GM19452 (cell line): ENCODE measurements around the gene C2orf69.
"Not testable (repeated sequence)": the region's sequence is repeated elsewhere in the genome, so short reads cannot be mapped to it uniquely, and the experiment has no call there.

Source experiments
- ATAC-seq: cut with Tn5 transposase; IDR thresholded peaks from one replicate; pipeline ENCODE4 v1.9.1; 2021; ENCODE audit not compliant: unreplicated experiment

The C2orf69 gene

DNA sequence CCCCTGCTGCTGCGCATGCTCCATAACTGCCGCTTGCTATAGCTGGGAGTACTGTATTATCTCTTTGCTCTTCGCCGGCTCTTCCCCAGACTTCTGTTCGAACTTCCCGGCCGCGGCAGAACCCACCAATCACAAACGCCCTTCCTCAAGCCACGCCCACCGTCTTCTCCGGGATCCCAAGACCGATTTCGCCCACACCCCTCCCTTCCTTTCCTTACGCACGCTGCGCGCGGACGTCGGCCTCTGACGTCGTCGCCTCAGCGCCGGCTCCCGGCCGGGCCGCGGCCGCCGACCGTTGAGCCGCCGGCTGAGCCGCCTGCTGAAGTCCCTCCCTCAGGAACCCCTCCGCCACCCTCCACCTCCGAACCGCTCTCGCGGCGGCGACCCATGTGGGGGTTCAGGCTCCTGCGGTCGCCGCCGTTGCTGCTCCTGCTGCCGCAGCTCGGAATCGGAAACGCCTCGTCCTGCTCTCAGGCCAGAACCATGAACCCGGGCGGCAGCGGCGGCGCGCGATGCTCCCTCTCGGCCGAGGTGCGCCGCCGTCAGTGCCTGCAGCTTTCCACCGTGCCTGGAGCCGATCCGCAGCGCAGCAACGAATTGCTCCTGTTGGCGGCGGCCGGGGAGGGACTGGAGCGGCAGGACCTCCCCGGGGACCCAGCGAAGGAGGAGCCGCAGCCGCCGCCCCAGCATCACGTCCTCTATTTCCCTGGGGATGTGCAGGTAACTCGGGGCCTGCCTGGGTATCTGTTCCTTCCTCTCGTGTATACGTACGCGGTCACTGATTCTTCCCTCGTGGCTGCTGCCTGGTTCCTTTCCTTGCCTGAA lies at the start of gene C2orf69:
TSS of gene C2orf69 (plus strand) at position 242 of the 825 bp plus-strand sequence. CDS start at position 388, 146 bp downstream.
- ATAC-seq: peak; percentile 90

DNA sequence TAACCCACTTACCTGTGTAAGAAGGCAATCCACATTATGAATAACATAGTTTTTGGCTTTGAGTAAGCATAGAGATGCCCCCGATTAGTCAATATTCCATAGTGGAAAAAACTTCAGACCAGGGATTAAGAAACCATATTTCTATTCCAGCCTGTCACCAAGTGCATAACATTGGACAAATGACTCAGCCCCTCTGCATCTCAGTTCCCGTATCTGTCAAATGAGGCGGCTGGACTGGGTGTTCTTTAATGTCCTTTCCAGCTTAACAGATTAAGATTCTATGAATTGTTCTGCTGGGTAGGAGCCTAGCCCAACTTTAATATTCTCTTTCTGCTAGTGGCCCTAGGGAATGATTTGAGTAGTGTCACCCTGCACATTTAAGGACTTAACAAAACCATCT lies 48.3 kb upstream of the C2orf69 start:
- ATAC-seq: no peak

- ATAC-seq: no peak
These were observed 45.2 kb upstream of the C2orf69 start for GRCh38 chr2:199865905-199866304.

DNA sequence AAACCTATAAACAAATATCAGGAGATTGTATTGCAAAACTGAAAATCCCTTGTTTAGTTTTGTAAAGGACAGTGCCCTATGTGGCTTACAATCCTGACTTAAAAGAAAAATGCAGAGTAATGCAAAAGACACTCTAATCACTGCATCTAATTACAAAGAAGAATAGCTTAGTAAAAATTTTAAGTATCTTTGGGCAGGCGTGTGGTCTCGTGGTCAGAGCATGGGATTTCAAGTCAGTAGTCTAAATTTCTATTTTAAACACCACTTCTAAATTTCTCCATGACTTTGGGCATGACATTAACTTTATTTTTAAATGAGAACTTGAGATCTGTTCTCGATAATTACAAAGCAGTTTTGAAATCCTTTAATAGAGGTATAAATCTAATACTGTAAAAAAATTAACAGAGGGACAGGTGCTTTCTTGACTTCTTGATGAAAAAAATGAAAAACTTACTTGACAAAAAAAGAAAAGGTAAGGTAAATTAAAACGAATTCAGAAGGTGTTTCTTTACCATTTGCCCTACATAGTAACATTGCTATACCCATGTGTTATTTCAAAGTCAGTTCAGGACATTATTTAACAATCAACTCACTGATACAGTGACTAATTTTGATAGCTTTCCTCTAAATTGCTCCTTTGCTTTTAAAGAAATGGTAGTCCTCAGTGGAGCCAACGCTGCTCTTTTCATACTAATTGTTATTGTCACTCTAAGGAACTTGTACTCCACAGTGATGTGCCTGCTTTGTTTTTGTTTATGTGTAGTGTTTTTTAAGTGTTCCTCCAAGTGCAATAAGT lies 42.5 kb upstream of the C2orf69 start:
- ATAC-seq: no peak

DNA sequence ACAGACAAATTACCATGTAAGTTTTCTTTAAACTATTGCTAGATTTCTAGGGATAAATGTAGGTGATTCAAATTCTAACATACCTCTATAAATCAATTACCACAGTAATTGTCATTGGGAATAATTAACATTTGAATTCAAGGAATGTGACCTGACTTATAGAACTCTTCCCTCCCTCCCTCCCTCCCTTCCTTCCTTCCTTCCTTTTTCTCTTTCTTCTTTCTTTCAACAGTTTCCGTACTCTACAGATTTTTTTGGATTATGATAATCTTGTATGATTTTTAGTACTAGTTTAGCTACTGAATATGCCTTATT lies 41.9 kb upstream of the C2orf69 start:
- no peak for ATAC-seq

DNA sequence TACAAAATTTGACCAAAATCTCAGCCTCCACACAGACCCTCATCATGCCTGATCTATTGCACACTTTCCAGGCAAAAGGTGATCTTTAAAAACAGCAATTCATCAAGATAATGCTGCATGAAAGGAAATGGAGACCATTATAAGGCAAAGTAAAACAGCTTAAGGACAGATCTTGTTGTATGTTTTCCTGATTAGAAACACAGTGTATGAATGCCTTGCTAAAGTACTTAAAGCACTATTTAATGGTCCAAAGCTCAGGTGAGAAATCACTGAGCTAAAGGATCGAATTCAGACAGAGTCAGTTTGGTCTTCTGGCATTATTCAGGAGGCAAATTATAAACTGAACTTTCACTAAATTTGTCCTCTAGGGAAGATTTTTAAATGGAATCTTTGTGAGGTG lies 41.4 kb upstream of the C2orf69 start:
- no peak for ATAC-seq

DNA sequence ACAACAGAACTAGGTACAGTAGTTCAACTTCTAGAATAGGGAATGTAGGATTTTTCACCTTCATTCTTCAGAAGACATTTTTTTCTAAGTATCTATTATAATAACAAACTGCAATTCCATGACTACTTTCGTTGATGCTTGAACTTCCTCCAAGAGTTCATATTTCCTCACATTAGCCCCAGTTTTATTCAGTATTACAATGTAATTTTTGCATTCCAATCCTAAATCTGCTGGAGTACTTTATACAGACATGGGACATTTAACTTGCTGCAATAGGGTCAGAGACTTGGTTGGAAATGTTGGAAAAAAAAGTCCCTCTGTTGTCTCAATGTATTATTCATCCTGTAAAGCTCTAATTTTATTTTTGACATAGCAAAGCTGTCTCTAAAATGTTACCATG lies 40.5 kb upstream of the C2orf69 start:
- ATAC-seq: no peak

DNA sequence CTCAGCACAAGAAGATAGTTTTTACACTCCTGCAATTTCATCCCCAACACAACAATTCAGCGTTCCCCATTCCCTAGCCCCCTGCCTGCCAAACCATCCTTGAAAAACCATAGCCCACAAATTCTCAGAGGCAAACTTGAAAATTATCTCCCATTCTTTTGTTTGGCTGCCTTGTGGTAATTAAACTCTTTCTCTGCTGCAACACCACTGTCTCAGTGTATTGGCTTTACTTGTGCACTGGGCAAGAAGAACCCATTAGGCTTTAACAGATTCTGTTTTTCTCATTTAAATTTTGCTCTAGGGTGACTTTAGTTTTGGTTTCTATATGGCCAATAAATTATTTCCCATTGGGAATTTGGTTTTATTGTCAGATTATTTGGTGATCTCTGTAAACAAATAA lies 36.9 kb upstream of the C2orf69 start:
- ATAC-seq: no peak

DNA sequence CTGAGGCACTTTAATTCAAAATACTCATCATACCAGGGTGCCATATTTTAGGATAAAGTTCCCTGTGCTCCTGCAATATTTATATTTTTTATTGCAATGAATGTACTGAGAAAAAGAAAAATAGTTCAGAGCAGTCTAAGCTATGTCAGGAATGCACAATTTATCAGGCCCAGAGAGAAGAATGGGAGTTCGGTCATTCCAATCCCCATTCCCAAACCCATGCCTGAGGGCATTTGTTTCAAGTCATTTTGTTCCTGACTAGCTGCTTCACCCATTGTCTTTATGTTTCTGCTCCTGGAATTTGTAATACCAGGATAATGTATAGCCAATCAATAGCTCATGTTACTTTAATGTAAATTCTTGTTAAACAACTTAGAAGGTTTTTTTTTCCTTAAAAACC lies 35.7 kb upstream of the C2orf69 start:
- no peak for ATAC-seq

DNA sequence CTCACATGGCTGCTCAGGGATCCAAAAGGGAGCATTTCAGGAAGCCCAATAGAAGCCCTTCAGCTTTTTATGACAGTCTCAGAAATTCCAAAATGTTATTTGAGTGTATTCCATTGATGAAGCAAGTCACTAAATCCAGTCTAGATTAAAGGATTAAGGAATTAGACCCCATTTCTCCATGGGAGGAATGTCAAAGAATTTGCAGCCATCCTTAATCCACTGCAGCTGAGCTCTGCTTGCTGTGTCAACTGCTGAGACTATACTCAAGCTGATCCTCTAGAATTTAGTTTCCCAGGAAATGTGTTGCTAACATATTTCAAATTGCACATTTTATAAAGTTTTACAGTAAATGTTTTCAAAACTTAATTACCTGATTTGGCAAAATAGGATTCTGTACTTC lies 28.4 kb upstream of the C2orf69 start:
- ATAC-seq: no peak

- ATAC-seq: no peak
These were observed 27.4 kb upstream of the C2orf69 start for GRCh38 chr2:199883474-199884212.

DNA sequence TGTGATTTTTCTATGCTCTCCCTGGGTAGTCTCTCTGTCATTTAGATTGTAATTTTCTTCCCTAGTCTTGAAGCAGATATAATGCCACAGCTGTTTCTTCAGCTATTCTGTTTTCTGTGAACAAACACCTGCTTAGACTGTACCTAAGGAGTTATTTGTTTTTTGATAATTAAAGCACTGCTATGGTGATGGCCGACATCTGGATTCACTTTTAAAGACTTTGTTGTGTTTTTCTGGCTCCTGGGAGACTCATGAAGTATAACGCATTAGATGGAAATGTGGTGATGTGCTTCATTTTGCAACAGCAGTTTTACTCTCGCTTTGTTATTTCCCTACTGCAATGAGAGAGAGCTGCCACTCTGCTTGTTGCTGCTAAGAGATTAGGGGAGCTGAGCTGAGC lies 15.7 kb upstream of the C2orf69 start:
- no peak for ATAC-seq

DNA sequence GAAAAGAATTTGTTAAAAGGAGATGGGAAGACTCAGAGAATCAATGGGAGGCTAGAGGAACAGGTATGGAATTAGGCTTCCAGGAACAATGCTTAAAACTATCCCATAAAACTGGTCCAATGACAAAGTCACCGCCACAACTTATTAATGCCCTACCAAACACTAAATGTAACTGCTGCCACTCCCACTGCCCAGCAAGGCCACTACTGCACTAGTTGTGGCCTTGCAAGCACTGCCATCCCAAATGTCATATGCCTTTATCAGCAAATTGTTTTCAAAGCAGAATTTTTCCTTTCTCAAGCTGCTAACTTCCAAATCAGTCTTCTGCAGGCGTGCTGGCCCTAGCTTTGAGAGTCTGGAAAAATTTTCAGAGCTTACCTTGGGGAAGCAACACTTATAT lies 14.5 kb upstream of the C2orf69 start:
- ATAC-seq: no peak

DNA sequence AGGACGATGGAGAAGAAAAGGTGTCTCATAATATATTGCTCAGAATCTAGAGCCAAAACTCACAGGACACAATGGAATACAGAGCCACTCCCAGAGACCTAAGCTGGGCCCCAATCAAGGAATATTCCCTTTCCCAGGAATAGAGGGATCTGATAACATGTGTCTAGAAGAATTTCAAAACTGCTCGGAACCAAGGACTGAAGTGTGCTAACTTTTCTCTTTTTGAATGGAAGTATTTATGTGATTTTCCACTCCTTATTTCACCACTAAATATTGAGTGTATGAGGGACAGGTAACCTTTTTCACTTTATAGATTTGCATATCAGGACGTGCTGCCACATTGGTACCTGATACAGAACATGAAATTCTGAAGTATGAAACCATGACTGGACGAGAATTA lies 9.2 kb upstream of the C2orf69 start:
- ATAC-seq: no peak

DNA sequence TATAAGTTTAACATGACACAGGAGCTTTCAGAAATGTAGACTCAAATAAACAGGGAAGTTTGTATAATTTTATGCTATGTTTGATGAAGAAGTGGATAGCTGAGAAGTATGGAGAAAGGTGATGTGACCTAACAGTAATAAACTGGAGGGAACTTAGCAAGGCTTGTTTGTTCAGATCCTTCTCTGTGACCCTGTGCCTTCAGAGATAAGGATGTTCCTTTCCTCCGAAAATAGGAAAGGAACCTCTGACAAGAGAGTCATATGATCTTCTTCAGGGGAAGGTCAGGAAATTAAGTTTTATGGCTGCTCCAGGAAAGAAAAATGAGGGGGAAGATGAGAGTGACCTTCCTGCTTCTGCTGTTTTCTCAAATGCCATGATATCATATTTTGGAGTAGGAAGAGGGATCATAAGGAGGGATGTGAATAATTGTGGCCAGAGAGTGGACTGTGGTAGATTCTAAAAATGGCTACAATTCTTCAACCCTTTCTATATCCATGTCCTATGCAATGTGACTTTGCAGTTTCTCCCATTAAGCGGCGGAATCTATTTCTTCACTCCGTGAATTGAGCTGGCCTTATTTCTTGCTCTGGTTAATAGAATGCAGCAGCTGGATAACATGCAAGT lies 8.5 kb upstream of the C2orf69 start:
- no peak for ATAC-seq

DNA sequence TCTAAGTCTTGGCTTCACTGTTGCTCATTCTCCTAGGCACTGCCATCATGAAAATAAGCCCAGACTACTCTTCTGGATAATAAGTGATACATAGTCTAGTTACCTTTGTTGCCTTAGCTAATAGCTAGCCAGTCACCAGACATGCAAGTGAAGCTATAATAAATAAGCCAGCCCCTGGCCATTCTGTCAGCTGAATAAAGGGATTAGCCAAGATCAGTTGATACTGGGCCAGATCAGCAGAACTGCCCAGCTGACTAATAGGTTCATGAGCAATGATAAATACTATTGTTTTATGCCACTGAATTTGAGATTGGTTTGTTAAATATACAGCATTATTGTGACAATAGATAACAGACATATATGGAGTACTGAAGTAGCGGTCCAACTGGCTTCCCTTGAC lies 8.0 kb upstream of the C2orf69 start:
- no peak for ATAC-seq

GRCh38 chr2:199907008-199907714 lies 3.9 kb upstream of the C2orf69 start:
- ATAC-seq: no peak

DNA sequence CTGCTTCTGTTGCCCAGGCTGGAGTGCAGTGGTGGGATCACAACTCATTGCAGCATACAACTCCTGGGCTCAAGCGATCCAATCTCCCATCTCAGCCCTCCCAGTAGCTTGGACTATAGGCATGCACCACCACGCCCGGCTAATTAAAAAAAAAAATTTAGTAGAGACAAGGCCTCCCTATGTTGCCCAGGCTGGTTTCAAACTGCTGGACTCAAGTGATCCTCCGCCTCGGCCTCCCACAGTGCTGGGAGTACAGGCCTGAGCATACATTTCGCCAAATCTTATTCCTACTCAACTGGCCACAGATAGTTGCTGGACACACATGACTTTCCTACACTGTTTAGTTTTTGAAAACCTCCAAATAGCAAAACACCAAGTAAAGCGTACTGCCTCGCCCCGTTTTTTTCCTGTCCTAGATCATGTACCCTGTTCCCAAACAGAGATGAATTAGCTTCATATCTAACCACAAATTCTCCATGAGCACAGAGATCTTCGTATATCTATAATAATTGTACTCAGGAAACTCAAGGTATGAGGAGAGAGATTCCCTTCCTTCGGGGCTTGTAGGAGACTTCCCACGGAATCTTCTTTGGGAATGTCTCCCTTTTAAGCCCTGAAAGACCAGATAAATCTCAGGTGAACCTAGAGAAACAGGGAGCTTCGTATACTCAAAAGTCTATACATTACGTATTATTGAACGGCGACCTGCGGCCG lies 598 bp upstream of the C2orf69 start:
- no peak for ATAC-seq

DNA sequence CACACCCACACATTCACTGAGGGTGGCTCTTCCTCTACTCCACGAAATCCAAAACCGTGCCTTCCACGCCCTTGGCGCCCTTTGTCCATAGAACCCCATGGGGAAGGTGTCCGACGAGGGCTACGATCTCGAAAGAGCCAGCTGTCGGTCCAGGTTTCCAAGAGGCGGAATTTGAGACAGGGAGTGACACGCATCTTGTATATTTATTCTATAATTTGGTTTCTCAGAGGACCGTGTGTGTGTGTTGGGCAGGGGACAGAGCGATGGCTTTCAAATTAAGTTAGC lies 726 bp downstream of the C2orf69 start:
- ATAC-seq: no peak

DNA sequence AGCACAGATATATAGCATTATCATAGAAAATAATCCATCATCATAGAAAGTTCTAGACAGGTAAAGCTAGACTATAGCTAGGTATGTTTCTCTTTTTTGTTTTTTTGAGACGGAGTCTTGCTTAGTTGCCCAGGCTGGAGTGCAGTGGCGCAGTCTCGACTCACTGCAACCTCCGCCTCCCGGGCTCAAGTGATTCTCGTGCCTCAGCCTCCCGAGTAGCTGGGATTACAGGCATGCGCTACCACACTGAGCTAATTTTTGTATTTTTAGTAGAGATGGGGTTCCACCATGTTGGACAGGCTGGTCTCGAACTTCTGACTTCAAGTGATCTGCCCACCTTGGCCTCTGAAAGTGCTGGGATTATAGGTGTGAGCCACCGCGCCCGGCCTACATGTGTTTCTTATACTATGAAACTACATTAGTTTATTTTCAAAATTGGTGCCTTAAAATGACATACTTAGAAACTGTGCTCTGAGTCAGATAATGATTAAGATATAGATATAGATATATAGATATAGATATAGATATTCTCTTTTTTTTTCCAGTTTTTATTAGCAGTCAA lies 1.5 kb downstream of the C2orf69 start:
- ATAC-seq: not testable (repeated sequence)
